CD4-positive, alpha-beta T cell treated with Interleukin-21 for 1 hour (primary cell): ENCODE data around the gene LENG9.

Source experiments
- DNase-seq: peaks from one replicate; pipeline ENCODE4 v3.0.0-alpha.2; 2020

Gene LENG9

GRCh38 chr19:54435551-54436016 lies 28.0 kb downstream of the LENG9 start:
- DNase-seq, result no peak

- no peak for DNase-seq
Measured at GRCh38 chr19:54434873-54435214, 28.7 kb downstream of the LENG9 start.

- no peak for DNase-seq
Measured at GRCh38 chr19:54434112-54434872, 29.3 kb downstream of the LENG9 start.

- DNase-seq, result no peak
Measured at GRCh38 chr19:54433697-54434096, 29.9 kb downstream of the LENG9 start.

GRCh38 chr19:54432144-54432738 lies 31.3 kb downstream of the LENG9 start:
- DNase-seq, result no peak

GRCh38 chr19:54431255-54431838 lies 32.2 kb downstream of the LENG9 start:
- DNase-seq, result no peak

GRCh38 chr19:54430306-54431254 lies 33.0 kb downstream of the LENG9 start:
- peak; percentile 50 for DNase-seq

GRCh38 chr19:54429545-54430227 lies 33.9 kb downstream of the LENG9 start:
- DNase-seq, result no peak

- DNase-seq, result no peak
Measured at GRCh38 chr19:54429176-54429495, 34.4 kb downstream of the LENG9 start.

- DNase-seq, result no peak
Measured at GRCh38 chr19:54428323-54429175, 35.0 kb downstream of the LENG9 start.

GRCh38 chr19:54427586-54427985 lies 36.0 kb downstream of the LENG9 start:
- no peak for DNase-seq

- DNase-seq, result no peak
Measured at GRCh38 chr19:54426291-54426931, 37.2 kb downstream of the LENG9 start.

- no peak for DNase-seq
Measured at GRCh38 chr19:54425382-54425723, 38.2 kb downstream of the LENG9 start.

GRCh38 chr19:54424660-54425381 lies 38.8 kb downstream of the LENG9 start:
- DNase-seq, result no peak

GRCh38 chr19:54424201-54424600 lies 39.4 kb downstream of the LENG9 start:
- DNase-seq, result no peak

GRCh38 chr19:54422136-54422535 lies 41.4 kb downstream of the LENG9 start:
- no peak for DNase-seq

- DNase-seq, result no peak
Measured at GRCh38 chr19:54421521-54421920, 42.1 kb downstream of the LENG9 start.

- no peak for DNase-seq
Measured at GRCh38 chr19:54421169-54421516, 42.4 kb downstream of the LENG9 start.

- DNase-seq, result no peak
Measured at GRCh38 chr19:54420383-54421168, 43.0 kb downstream of the LENG9 start.

- no peak for DNase-seq
Measured at GRCh38 chr19:54420068-54420382, 43.6 kb downstream of the LENG9 start.
